ENCODE measurements around the gene OTUB2. TPM values are rescaled to one million over a fixed set of nuclear protein-coding genes. Genes with fewer than 3 reads are reported as not detected.

OTUB2 gene
- polyA plus RNA-seq, 1 donor (not counting 4 experiments of a cell fraction or from before 2014, with no cell fraction given): 2.6 TPM

DNA sequence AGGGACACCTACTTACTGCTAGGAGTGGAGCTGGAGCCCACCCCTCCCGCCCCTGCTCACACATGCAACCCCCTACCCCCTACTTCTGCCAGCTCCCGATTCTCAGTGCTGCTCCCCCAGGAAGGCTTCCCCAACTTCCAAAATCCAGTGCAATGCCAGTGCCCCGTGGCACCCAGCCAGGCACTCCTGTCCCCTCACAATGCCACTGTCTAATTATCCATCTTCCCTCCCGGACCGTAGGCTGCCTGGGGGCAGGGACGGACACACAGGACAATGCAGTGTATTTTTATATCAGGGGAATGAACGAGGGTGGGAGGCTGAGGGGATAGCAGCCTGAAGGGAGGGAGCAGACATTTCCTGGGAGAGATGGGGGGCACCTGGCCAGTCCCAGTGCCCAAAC lies 12.4 kb downstream of the OTUB2 start:
- no peak for TF ChIP-seq EZH2 (IDR thresholded peaks at IDR 0.05; ENCODE audit: low read length)
- TF ChIP-seq, protein P1, sequence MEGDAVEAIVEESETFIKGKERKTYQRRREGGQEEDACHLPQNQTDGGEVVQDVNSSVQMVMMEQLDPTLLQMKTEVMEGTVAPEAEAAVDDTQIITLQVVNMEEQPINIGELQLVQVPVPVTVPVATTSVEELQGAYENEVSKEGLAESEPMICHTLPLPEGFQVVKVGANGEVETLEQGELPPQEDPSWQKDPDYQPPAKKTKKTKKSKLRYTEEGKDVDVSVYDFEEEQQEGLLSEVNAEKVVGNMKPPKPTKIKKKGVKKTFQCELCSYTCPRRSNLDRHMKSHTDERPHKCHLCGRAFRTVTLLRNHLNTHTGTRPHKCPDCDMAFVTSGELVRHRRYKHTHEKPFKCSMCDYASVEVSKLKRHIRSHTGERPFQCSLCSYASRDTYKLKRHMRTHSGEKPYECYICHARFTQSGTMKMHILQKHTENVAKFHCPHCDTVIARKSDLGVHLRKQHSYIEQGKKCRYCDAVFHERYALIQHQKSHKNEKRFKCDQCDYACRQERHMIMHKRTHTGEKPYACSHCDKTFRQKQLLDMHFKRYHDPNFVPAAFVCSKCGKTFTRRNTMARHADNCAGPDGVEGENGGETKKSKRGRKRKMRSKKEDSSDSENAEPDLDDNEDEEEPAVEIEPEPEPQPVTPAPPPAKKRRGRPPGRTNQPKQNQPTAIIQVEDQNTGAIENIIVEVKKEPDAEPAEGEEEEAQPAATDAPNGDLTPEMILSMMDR (optimal IDR thresholded peaks at IDR 0.05 in 1 of 3, IDR thresholded peaks at IDR 0.05 in 1 of 3, conservative IDR thresholded peaks at IDR 0.05 in 1 of 3; ENCODE audit: extremely low read depth in 1 of 3, insufficient read depth in 2 of 3, low read length in 3 of 3): no peak
- Histone ChIP-seq H3K9me1 (ENCODE audit: control insufficient read depth, extremely low read depth, insufficient read depth, low read length) (no peaks in the 10 kb centered on the region), H3K9me3 (ENCODE audit: control insufficient read depth, low read depth, low read length) (no peaks in the 10 kb centered on the region), H3K27ac (ENCODE audit: control insufficient read depth, insufficient read depth, low read length) (no peak overlapping the region), H3K4me1 (ENCODE audit: control insufficient read depth, extremely low read depth, insufficient read depth, low read length) (no peaks in the 10 kb centered on the region), H2AFZ (ENCODE audit: control insufficient read depth, low read length) (no peak overlapping the region), H3K36me3 (ENCODE audit: control insufficient read depth in 2 of 2, extremely low read depth in 1 of 2, insufficient read depth in 2 of 2, low read length in 2 of 2) (peaks cover 0 to 12% of the 10 kb centered on the region in 2 experiments), H3K27me3 (ENCODE audit: control insufficient read depth, extremely low read depth, insufficient read depth, low read length) (no peaks in the 10 kb centered on the region), H3K4me2 (ENCODE audit: control insufficient read depth, extremely low read depth, insufficient read depth, low read depth, low read length) (no peak overlapping the region), H3K4me3 (ENCODE audit: control insufficient read depth in 2 of 3, extremely low read depth in 1 of 3, insufficient read depth in 2 of 3, low read depth in 1 of 3, low read length in 3 of 3) (no peak overlapping the region), H3K79me2 (ENCODE audit: control insufficient read depth, insufficient read depth, low read length) (no peaks in the 10 kb centered on the region), H4K20me1 (ENCODE audit: control insufficient read depth, extremely low read depth, insufficient read depth, low read length) (no peaks in the 10 kb centered on the region), H3K9ac (ENCODE audit: control insufficient read depth, extremely low read depth, insufficient read depth, low read length) (no peak overlapping the region)
- DNase-seq (ENCODE audit: low read depth, low spot score) (no peak), FAIRE-seq (no peak)
- dilution Hi-C loops (cut with MboI; ENCODE audit: extremely low pct_ligation_motif_present, low sequenced_read_pairs): no loop called here

DNA sequence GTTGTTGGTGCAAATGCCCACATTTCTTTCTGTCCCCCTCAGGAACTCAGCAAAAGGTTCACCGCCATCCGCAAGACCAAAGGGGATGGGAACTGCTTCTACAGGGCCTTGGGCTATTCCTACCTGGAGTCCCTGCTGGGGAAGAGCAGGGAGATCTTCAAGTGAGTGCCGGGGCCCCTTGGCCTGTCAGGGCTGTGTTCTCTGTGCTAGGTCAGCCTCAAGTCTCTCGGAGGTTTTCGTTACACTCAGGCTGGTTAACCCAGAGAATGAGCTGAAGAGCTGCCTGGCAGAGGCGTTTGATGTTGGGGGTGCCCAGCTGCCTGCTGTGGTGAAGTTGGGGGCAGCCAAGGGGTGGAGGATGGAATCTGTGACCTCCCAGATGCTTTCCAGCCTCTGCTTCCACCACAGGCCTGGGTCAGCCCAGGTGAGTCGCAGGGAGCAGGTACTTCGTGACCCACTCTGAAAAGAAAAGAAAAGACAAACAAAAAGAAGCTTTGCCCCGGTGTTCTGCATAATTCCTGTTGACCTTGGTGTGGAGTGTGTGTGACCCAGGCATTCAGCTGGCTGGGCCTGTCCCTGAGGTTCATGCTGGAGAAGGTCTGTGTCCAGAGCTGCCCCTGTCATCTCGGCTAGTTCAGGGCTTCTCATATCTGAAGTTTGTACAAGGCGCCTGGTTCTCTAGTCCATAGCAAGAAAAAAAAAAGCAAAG lies 12.9 kb downstream of the OTUB2 start:
- no peaks in the 10 kb centered on the region for H3K9me1 ChIP-seq (ENCODE audit: control insufficient read depth, extremely low read depth, insufficient read depth, low read length)
- dilution Hi-C loops (cut with MboI; ENCODE audit: extremely low pct_ligation_motif_present, low sequenced_read_pairs): no loop called here
- H3K27me3 ChIP-seq (ENCODE audit: control insufficient read depth, extremely low read depth, insufficient read depth, low read length): no peaks in the 10 kb centered on the region
- H3K4me1 ChIP-seq (ENCODE audit: control insufficient read depth, extremely low read depth, insufficient read depth, low read length): no peaks in the 10 kb centered on the region
- H3K9me3 ChIP-seq (ENCODE audit: control insufficient read depth, low read depth, low read length): no peaks in the 10 kb centered on the region
- TF ChIP-seq EZH2 (IDR thresholded peaks at IDR 0.05; ENCODE audit: low read length): no peak
- TF ChIP-seq, protein P1 (optimal IDR thresholded peaks at IDR 0.05 in 1 of 3, IDR thresholded peaks at IDR 0.05 in 1 of 3, conservative IDR thresholded peaks at IDR 0.05 in 1 of 3; ENCODE audit: extremely low read depth in 1 of 3, insufficient read depth in 2 of 3, low read length in 3 of 3): no peak
- H4K20me1 ChIP-seq (ENCODE audit: control insufficient read depth, extremely low read depth, insufficient read depth, low read length): no peaks in the 10 kb centered on the region
- DNase-seq (ENCODE audit: low read depth, low spot score) (no peak), FAIRE-seq (no peak)
- peaks cover 0 to 14% of the 10 kb centered on the region in 2 experiments for H3K36me3 ChIP-seq (ENCODE audit: control insufficient read depth in 2 of 2, extremely low read depth in 1 of 2, insufficient read depth in 2 of 2, low read length in 2 of 2)
- no peak overlapping the region for H3K9ac ChIP-seq (ENCODE audit: control insufficient read depth, extremely low read depth, insufficient read depth, low read length)
- no peak overlapping the region for H3K27ac ChIP-seq (ENCODE audit: control insufficient read depth, insufficient read depth, low read length)
- H3K4me2 ChIP-seq (ENCODE audit: control insufficient read depth, extremely low read depth, insufficient read depth, low read depth, low read length): no peak overlapping the region
- H3K4me3 ChIP-seq (ENCODE audit: control insufficient read depth in 2 of 3, extremely low read depth in 1 of 3, insufficient read depth in 2 of 3, low read depth in 1 of 3, low read length in 3 of 3): no peak overlapping the region
- H2AFZ ChIP-seq (ENCODE audit: control insufficient read depth, low read length): no peak overlapping the region
- no peaks in the 10 kb centered on the region for H3K79me2 ChIP-seq (ENCODE audit: control insufficient read depth, insufficient read depth, low read length)
